Measurements from ENCODE around the gene SLC6A13.
"Not testable (repeated sequence)": the region's sequence is repeated elsewhere in the genome, so short reads cannot be mapped to it uniquely, and the experiment has no call there.

The SLC6A13 gene

GRCh38 chr12:262817-263216 is at the start of gene SLC6A13:
Gene SLC6A13, minus strand, starts transcription at chr12:262836. Its CDS starts 2,784 bp downstream, at chr12:260052.
- no peak for DNase-seq

- no peak for DNase-seq
Observed at GRCh38 chr12:308511-308910, 45.9 kb upstream of the SLC6A13 start.

DNA sequence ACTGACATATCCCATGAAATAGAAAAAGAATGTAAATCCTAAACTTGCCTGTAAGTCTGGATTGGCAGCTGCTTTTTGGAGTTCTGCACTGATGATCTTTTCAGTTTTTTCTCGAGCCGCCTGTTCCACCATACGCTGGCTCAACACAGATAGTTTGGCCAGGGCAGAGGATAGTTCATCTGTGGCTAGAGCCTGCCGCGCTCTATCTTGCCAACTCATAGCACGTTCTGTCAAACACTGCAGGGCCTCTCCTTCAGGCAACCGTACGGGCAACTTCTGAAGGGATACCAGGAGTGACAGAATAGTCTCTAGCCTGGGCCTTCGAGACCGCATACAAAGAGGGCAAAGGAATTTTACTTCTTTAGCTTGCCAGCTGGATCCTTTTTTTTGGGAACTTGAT is 44.8 kb upstream of the SLC6A13 start:
- DNase-seq = no peak

GRCh38 chr12:304805-305204 is 42.2 kb upstream of the SLC6A13 start:
- DNase-seq = no peak

- DNase-seq = not testable (repeated sequence)
Observed at GRCh38 chr12:302766-303165, 40.1 kb upstream of the SLC6A13 start.

DNA sequence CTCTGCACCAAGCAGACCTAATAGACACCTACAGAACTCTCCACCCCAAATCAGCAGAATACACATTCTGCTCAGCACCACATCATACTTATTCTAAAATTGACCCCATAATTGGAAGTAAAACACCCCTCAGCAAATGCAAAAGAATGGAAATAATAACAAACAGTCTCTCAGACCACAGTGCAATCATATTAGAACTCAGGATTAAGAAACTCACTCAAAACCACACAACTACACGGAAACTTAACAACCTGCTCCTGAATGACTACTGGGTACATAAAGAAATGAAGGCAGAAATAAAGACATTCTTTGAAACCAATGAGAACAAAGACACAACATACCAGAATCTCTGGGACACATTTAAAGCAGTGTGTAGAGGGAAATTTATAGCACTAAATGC is 37.5 kb upstream of the SLC6A13 start:
- not testable (repeated sequence) for DNase-seq

- DNase-seq = not testable (repeated sequence)
Observed at GRCh38 chr12:299511-299910, 36.9 kb upstream of the SLC6A13 start.

- DNase-seq = not testable (repeated sequence)
Observed at GRCh38 chr12:298059-298458, 35.4 kb upstream of the SLC6A13 start.

DNA sequence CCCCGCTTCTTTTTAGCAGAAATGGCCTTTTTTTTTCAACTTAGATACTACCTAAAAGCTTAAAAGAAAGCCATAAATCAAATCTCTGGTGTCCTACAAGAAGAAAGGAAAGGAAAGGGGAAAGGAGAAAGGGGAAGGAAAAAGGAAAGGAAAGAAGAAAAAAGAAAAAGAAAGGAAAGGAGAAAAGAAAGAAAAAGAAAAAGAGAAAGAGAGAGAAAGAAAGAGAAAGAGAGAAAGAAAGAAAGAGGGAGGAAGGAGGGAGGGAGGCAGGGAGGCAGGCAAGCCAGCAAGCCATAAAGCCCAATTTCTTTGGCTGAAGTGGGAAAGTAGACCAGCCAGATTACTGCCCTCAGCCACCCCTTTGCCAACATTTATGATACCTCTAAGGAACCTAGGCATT is 32.5 kb upstream of the SLC6A13 start:
- DNase-seq = no peak

- DNase-seq = no peak
Observed at GRCh38 chr12:293199-293598, 30.6 kb upstream of the SLC6A13 start.

GRCh38 chr12:292186-292585 is 29.6 kb upstream of the SLC6A13 start:
- no peak for DNase-seq

GRCh38 chr12:291153-291723 is 28.6 kb upstream of the SLC6A13 start:
- no peak for DNase-seq

DNA sequence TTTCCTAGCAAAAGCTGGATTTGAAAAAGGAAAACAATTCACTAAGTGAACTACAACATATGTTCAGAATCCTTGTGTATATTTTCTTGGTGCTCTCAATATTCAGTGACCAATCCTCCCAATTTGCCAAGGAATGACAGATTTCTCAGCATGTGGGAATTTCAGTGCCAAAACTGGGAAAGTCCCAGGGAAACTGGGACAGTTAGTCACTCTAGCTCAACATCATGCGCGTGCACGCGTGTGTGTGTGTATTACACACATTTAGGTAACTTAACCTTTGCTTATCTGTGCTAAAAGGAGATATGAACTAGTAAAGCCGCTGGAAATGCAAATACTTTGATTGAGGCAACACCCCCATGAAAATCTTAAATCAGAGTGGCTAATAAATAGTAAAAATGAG is 26.1 kb upstream of the SLC6A13 start:
- no peak for DNase-seq

- no peak for DNase-seq
Observed at GRCh38 chr12:286531-287300, 24.1 kb upstream of the SLC6A13 start.

DNA sequence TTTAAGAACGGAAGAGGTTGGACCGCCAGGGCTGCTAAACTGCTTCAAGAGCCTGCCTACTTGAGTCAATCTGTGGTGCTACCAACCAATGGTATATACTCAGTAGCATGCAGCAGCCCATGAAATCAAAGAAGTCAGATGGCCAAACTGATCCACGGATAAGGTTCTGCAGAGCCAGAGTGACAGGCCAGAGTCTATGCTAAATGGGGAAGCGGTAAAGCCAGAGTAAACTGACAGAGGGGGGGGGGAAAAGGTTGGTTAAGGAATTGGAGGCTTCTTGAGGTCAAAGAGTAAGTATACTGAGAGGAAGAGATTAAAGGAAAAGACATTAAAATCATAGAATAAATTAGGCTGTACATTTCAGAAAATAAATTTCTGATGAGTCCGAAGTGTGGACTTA is 15.4 kb upstream of the SLC6A13 start:
- DNase-seq = no peak

DNA sequence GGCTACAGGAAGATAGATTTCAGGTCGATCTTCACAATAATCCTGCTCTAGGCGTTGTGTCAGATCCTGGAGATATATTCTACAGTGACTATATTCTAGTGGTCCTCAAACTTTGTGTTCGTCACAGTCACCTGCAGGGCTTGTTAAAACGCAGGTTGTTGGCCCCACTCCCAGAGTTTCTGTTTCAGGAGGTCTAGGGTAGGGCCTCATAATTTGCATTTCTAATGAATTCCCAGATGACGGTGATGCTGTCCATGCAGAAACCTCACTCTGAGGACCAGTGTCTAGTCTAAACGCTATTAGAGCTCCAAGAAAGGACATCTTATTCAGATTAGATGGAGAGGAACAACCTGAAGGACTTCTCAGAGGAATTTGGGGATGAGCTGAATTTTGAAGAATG is 13.2 kb upstream of the SLC6A13 start:
- DNase-seq = no peak

DNA sequence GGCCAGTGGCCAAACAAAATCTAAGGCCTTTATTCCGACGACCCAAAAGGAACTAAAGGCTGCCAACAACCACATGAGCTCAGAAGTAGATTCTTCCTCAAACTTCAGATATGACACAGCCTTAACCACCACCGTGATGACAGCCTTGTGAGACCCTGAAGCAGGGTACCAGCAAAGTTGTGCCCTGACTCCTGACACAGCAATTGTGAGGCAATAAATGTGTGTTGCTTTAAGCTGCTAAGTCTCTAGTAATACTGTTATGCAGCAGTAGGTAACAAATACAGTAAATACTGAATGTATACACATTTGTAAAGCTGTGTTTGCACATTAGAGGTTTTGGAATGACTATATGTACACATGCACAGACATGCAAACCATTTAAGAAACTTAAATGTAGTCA is 10.7 kb upstream of the SLC6A13 start:
- DNase-seq = no peak

GRCh38 chr12:272942-273341 is 10.3 kb upstream of the SLC6A13 start:
- DNase-seq = no peak

DNA sequence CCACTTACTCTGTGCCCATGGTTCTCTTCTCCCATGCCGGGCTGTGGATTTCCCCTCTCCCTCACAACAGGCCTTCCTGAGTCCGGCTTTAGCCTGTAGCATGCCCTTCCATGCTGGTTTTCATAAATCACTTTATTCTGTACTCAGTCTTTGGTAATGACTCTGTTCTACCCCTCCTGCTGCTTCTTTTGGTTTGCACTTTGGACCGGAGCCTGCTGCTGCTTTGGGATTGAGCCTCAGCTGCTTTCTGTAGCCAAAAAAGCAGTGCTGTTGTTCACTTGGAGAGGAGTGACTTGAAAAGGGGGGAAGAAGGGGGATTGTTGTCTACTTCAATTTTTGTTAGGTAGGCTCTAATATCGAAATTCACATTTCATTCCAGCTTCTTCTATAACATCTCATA is 8.5 kb upstream of the SLC6A13 start:
- no peak for DNase-seq

DNA sequence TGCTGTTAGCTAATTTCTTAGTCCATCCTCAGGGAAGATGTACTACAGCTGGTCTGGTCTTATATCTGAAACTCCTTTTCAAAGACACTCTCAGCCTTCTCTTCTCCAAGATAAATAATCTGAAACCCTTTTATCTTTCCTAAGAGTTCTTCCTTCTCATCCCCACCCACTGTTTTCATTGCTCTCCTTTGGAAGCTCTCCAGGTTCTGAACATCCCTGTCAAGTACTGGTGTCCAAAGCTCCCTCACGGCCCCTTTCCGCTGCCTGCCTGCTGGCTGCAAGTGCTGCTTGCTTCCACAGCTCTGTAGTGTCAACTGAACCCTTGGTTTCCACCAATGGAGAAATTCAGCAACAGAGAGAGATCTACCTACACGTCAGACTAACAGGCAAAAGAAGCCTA is 6.6 kb upstream of the SLC6A13 start:
- DNase-seq = peak in 1 of 2 donors; percentile 10

DNA sequence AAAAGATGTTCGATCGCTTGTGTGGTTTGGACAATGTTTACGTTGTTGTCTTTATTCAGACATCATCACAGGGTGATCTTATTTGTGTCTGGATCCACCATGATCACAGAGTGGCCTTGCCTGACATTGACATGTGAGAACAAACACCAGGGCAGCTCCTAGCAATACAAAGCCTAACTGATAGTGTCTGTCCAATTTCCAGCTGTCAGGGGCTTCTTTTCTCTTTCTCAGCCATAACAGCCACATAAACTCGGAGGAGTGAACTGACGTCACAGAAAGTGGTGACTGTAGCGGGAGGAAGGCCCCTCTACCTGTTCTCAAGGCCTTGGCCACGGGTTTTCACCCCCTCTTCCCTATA is 5.8 kb upstream of the SLC6A13 start:
- DNase-seq = no peak

GRCh38 chr12:267581-268482 is 5.2 kb upstream of the SLC6A13 start:
- DNase-seq = no peak

GRCh38 chr12:265096-265495 is 2.5 kb upstream of the SLC6A13 start:
- no peak for DNase-seq

- no peak for DNase-seq
Observed at GRCh38 chr12:264269-264668, 1.6 kb upstream of the SLC6A13 start.

Data from hippocampal formation (tissue), 2 donors.